Measurements from ENCODE around the gene SLC4A9.

Gene SLC4A9

GRCh38 chr5:140403613-140404012 lies 43.6 kb downstream of the SLC4A9 start:
- H4K20me1 ChIP-seq (ENCODE audit: insufficient read depth, low read length): no peaks in the 10 kb centered on the region
- H3K9ac ChIP-seq (ENCODE audit: low read length): peak overlapping the region; percentile 80
- peak overlapping the region; percentile 87 for H3K4me3 ChIP-seq (ENCODE audit: low read depth, low read length, poor library complexity, severe bottlenecking)
- peaks cover 15% of the 10 kb centered on the region for H3K36me3 ChIP-seq (ENCODE audit: insufficient read depth, low read length)
- peak overlapping the region; percentile 93 for H3K4me2 ChIP-seq (ENCODE audit: low read length)
- H2AFZ ChIP-seq (ENCODE audit: low read length): no peak overlapping the region
- H3K79me2 ChIP-seq (ENCODE audit: insufficient read depth, low read length): peaks cover 79% of the 10 kb centered on the region
- 0 out of 2 replicates have a peak, but pooled peaks cover 3% of the 10 kb centered on the region for H3F3A ChIP-seq (ENCODE audit: insufficient read depth, low read length)
- no peaks in the 10 kb centered on the region for H3K9me3 ChIP-seq (ENCODE audit: low read length)
- no peak for TF ChIP-seq CTCF (IDR thresholded peaks at IDR 0.05; ENCODE audit: low read length)
- TF ChIP-seq EZH2 (IDR thresholded peaks at IDR 0.05; ENCODE audit: borderline replicate concordance, low read length): no peak
- H3K27me3 ChIP-seq (ENCODE audit: insufficient read depth, low read length): no peaks in the 10 kb centered on the region
- H3K9me2 ChIP-seq (ENCODE audit: low read depth, low read length): no peaks in the 10 kb centered on the region
- H3K27ac ChIP-seq (ENCODE audit: low read depth, low read length, poor library complexity, severe bottlenecking): no peak overlapping the region
- H3K4me1 ChIP-seq (ENCODE audit: insufficient read depth, low read length, severe bottlenecking): peaks cover 37% of the 10 kb centered on the region

GRCh38 chr5:140408750-140409241 lies 48.8 kb downstream of the SLC4A9 start:
- Histone ChIP-seq H3K9me2 (ENCODE audit: low read depth, low read length) (no peaks in the 10 kb centered on the region), H3K36me3 (ENCODE audit: insufficient read depth, low read length) (peaks cover 54% of the 10 kb centered on the region), H3K4me1 (ENCODE audit: insufficient read depth, low read length, severe bottlenecking) (peaks cover 21% of the 10 kb centered on the region), H3K79me2 (ENCODE audit: insufficient read depth, low read length) (peaks cover 98% of the 10 kb centered on the region), H3K9me3 (ENCODE audit: low read length) (no peaks in the 10 kb centered on the region), H2AFZ (ENCODE audit: low read length) (no peak overlapping the region), H3K27ac (ENCODE audit: low read depth, low read length, poor library complexity, severe bottlenecking) (no peak overlapping the region), H3K9ac (ENCODE audit: low read length) (no peak overlapping the region), H3F3A (ENCODE audit: insufficient read depth, low read length) (0 out of 2 replicates have a peak, but pooled peaks cover 3% of the 10 kb centered on the region), H3K27me3 (ENCODE audit: insufficient read depth, low read length) (no peaks in the 10 kb centered on the region), H3K4me3 (ENCODE audit: low read depth, low read length, poor library complexity, severe bottlenecking) (no peak overlapping the region), H3K4me2 (ENCODE audit: low read length) (no peak overlapping the region), H4K20me1 (ENCODE audit: insufficient read depth, low read length) (no peaks in the 10 kb centered on the region)
- TF ChIP-seq EZH2 (IDR thresholded peaks at IDR 0.05; ENCODE audit: borderline replicate concordance, low read length) (no peak), CTCF (IDR thresholded peaks at IDR 0.05; ENCODE audit: low read length) (no peak)

GRCh38 chr5:140413230-140413629 lies 53.2 kb downstream of the SLC4A9 start:
- H3K4me1 ChIP-seq (ENCODE audit: insufficient read depth, low read length, severe bottlenecking): peaks cover 8% of the 10 kb centered on the region
- H3K9me2 ChIP-seq (ENCODE audit: low read depth, low read length): no peaks in the 10 kb centered on the region
- H3F3A ChIP-seq (ENCODE audit: insufficient read depth, low read length): 0 out of 2 replicates have a peak, but pooled peaks cover 2% of the 10 kb centered on the region
- H3K4me2 ChIP-seq (ENCODE audit: low read length): no peak overlapping the region
- H3K9ac ChIP-seq (ENCODE audit: low read length): no peak overlapping the region
- H3K27ac ChIP-seq (ENCODE audit: low read depth, low read length, poor library complexity, severe bottlenecking): no peak overlapping the region
- H3K9me3 ChIP-seq (ENCODE audit: low read length): no peaks in the 10 kb centered on the region
- H2AFZ ChIP-seq (ENCODE audit: low read length): no peak overlapping the region
- H3K4me3 ChIP-seq (ENCODE audit: low read depth, low read length, poor library complexity, severe bottlenecking): no peak overlapping the region
- TF ChIP-seq EZH2 (IDR thresholded peaks at IDR 0.05; ENCODE audit: borderline replicate concordance, low read length): no peak
- TF ChIP-seq CTCF (IDR thresholded peaks at IDR 0.05; ENCODE audit: low read length): no peak
- H3K79me2 ChIP-seq (ENCODE audit: insufficient read depth, low read length): peaks cover 90% of the 10 kb centered on the region
- H3K36me3 ChIP-seq (ENCODE audit: insufficient read depth, low read length): peaks cover 54% of the 10 kb centered on the region
- no peaks in the 10 kb centered on the region for H3K27me3 ChIP-seq (ENCODE audit: insufficient read depth, low read length)
- no peaks in the 10 kb centered on the region for H4K20me1 ChIP-seq (ENCODE audit: insufficient read depth, low read length)
